SK-N-SH treated with all-trans-retinoic acid at 6 μM for 48 hours (cell line): ENCODE measurements around the gene YPEL1.
"Not testable (repeated sequence)": the region's sequence is repeated elsewhere in the genome, so short reads cannot be mapped to it uniquely, and the experiment has no call there.

Experiments used
- ATAC-seq: fragments of 200-7000 bp; cut with Tn5 transposase; 3 replicates; pipeline ENCODE4 v1.9.1; 2020; ENCODE audit warnings: mild to moderate bottlenecking, moderate library complexity
- ARNTL ChIP-seq: fragments of 450-650 bp; formaldehyde crosslinking; IDR thresholded peaks from 2 replicates; pipeline ENCODE4 v1.5.0; 2020; ENCODE audit warnings: low read depth, mild to moderate bottlenecking, moderate library complexity, borderline replicate concordance
- BACH2 ChIP-seq: fragments of 250-450 bp; sonication (Bioruptor Pico); IDR thresholded peaks from 2 replicates; pipeline ENCODE4 v1.9.0; 2021; ENCODE audit warnings: mild to moderate bottlenecking, borderline replicate concordance
- CREB5 ChIP-seq: fragments of 250-450 bp; sonication (Bioruptor Pico); IDR thresholded peaks from 2 replicates; pipeline ENCODE4 v1.5.1; 2020; ENCODE audit warnings: low read depth, mild to moderate bottlenecking, moderate library complexity
- CSDC2 ChIP-seq: fragments of 250-450 bp; sonication (Bioruptor Pico); IDR thresholded peaks from 2 replicates; pipeline ENCODE4 v1.5.0; 2020; ENCODE audit warnings: mild to moderate bottlenecking, moderate library complexity
- CSRNP3 ChIP-seq: fragments of 250-450 bp; sonication (Bioruptor Pico); IDR thresholded peaks from 2 replicates; pipeline ENCODE4 v1.5.1; 2021; ENCODE audit warnings: mild to moderate bottlenecking, moderate library complexity
- ESRRG ChIP-seq: fragments of 250-450 bp; sonication (Bioruptor Pico); IDR thresholded peaks from 2 replicates; pipeline ENCODE4 v1.6.1; 2021; ENCODE audit warnings: mild to moderate bottlenecking
- ISL1 ChIP-seq: fragments of 250-450 bp; sonication (Bioruptor Pico); IDR thresholded peaks from 2 replicates; pipeline ENCODE4 v2.1.2; 2022; ENCODE audit warnings: mild to moderate bottlenecking, moderate library complexity
- PPARA ChIP-seq: fragments of 250-450 bp; sonication (Bioruptor Pico); IDR thresholded peaks from 2 replicates; pipeline ENCODE4 v1.5.0; 2020; ENCODE audit warnings: mild to moderate bottlenecking, borderline replicate concordance
- SNAI2 ChIP-seq: fragments of 250-450 bp; sonication (Bioruptor Pico); IDR thresholded peaks from 2 replicates; pipeline ENCODE4 v1.5.0; 2020; ENCODE audit warnings: mild to moderate bottlenecking, moderate library complexity
- TCF4 ChIP-seq: fragments of 250-450 bp; sonication (Bioruptor Pico); IDR thresholded peaks from 2 replicates; pipeline ENCODE4 v1.8.0; 2021; ENCODE audit warnings: mild to moderate bottlenecking, moderate library complexity, borderline replicate concordance
- TSHZ2 ChIP-seq: fragments of 250-450 bp; sonication (Bioruptor Pico); IDR thresholded peaks from 2 replicates; pipeline ENCODE4 v1.5.0; 2020; ENCODE audit warnings: mild to moderate bottlenecking, moderate library complexity
- ZC3H10 ChIP-seq: fragments of 250-450 bp; sonication (Bioruptor Pico); IDR thresholded peaks from 2 replicates; pipeline ENCODE4 v1.5.1; 2021; ENCODE audit warnings: mild to moderate bottlenecking, moderate library complexity
- ZFP3 ChIP-seq: fragments of 250-450 bp; sonication (Bioruptor Pico); IDR thresholded peaks from 2 replicates; pipeline ENCODE4 v1.5.0; 2020; ENCODE audit warnings: mild to moderate bottlenecking, moderate library complexity
- ZFP30 ChIP-seq: fragments of 450-650 bp; formaldehyde crosslinking; IDR thresholded peaks from 2 replicates; pipeline ENCODE4 v1.5.0; 2022; ENCODE audit warnings: mild to moderate bottlenecking, moderate library complexity
- ZNF8 ChIP-seq: fragments of 450-650 bp; formaldehyde crosslinking; IDR thresholded peaks from 2 replicates; pipeline ENCODE4 v1.5.0; 2020; ENCODE audit warnings: mild to moderate bottlenecking, moderate library complexity
- TF ChIP-seq, protein P1 (sequence below): fragments of 250-450 bp; sonication (Bioruptor Pico); IDR thresholded peaks from 2 replicates; pipeline ENCODE4 v1.8.0; 2021; ENCODE audit warnings: low read depth, mild to moderate bottlenecking, moderate library complexity, borderline replicate concordance
- TF ChIP-seq, protein P2 (sequence below): fragments of 250-450 bp; sonication (Bioruptor Pico); IDR thresholded peaks from 2 replicates; pipeline ENCODE4 v1.8.0; 2020; ENCODE audit warnings: mild to moderate bottlenecking, moderate library complexity, borderline replicate concordance

Gene YPEL1

GRCh38 chr22:21734540-21735199, 924 bp downstream of the YPEL1 start:
- TF ChIP-seq TCF4 (CRISPR knock-in tag) (no peak), CSRNP3 (CRISPR knock-in tag) (no peak)
- TF ChIP-seq, protein P1, sequence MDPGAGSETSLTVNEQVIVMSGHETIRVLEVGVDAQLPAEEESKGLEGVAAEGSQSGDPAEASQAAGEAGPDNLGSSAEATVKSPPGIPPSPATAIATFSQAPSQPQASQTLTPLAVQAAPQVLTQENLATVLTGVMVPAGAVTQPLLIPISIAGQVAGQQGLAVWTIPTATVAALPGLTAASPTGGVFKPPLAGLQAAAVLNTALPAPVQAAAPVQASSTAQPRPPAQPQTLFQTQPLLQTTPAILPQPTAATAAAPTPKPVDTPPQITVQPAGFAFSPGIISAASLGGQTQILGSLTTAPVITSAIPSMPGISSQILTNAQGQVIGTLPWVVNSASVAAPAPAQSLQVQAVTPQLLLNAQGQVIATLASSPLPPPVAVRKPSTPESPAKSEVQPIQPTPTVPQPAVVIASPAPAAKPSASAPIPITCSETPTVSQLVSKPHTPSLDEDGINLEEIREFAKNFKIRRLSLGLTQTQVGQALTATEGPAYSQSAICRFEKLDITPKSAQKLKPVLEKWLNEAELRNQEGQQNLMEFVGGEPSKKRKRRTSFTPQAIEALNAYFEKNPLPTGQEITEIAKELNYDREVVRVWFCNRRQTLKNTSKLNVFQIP, result no peak
- no peak for ATAC-seq

DNA sequence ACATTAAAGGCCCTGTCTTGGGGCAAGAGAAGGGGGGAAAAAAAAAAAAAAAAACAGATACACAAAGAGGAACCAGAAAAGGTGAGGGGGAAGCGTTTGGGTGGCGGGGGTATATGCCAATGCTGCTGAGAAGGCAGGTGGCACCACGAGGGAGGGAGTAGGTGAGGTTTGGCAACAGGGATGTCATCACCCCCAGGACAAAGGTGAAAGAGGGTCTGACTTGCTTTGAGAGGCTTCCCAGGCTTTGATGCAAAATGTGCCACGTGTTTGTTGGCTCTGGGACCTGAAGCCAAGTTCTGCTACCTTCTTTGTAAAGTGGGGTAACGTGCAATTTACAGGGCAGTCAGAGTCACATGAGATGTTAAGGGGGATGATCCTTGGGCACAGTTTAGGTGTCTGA, 4.1 kb downstream of the YPEL1 start:
- ATAC-seq, result no peak
- TF ChIP-seq ESRRG (no peak), ARNTL (no peak), ZC3H10 (CRISPR knock-in tag) (no peak)
- TF ChIP-seq, protein P2, sequence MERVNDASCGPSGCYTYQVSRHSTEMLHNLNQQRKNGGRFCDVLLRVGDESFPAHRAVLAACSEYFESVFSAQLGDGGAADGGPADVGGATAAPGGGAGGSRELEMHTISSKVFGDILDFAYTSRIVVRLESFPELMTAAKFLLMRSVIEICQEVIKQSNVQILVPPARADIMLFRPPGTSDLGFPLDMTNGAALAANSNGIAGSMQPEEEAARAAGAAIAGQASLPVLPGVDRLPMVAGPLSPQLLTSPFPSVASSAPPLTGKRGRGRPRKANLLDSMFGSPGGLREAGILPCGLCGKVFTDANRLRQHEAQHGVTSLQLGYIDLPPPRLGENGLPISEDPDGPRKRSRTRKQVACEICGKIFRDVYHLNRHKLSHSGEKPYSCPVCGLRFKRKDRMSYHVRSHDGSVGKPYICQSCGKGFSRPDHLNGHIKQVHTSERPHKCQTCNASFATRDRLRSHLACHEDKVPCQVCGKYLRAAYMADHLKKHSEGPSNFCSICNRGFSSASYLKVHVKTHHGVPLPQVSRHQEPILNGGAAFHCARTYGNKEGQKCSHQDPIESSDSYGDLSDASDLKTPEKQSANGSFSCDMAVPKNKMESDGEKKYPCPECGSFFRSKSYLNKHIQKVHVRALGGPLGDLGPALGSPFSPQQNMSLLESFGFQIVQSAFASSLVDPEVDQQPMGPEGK (CRISPR knock-in tag), result no peak

GRCh38 chr22:21730535-21731308, 4.9 kb downstream of the YPEL1 start:
- no peak for ATAC-seq

GRCh38 chr22:21729184-21729583, 6.4 kb downstream of the YPEL1 start:
- ATAC-seq, result not testable (repeated sequence)

More at GRCh38 chr22:21730535-21731308, 4.9 kb downstream of the YPEL1 start:
- TF ChIP-seq CREB5 (CRISPR knock-in tag) (no peak), TSHZ2 (CRISPR knock-in tag) (no peak), SNAI2 (CRISPR knock-in tag) (no peak), TCF4 (CRISPR knock-in tag) (no peak), ZNF8 (CRISPR knock-in tag) (no peak)

DNA sequence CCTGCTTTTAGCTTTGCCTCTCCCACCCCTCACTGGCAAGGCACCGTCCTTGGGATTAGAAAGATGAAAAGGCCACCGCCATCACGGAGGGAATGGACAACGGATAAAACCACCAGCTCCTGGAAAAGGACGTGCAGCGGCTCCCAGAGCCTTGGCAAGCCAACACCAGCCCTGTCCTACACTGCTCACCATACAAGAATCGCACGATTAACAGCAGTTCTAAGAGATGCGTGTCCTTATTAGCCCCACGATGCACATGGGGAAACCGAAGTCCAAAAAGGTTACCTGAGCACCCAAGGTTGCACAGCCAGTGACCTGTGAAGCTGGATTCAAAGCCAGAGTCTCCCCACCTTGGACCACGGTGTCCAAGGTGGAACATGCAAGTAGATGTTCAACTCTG, 7.3 kb downstream of the YPEL1 start:
- ATAC-seq, result no peak
- TF ChIP-seq ZFP30 (CRISPR knock-in tag) (no peak), BACH2 (CRISPR knock-in tag) (no peak), ESRRG (no peak), CREB5 (CRISPR knock-in tag) (no peak), ZFP3 (CRISPR knock-in tag) (no peak), CSDC2 (CRISPR knock-in tag) (no peak), ZC3H10 (CRISPR knock-in tag) (no peak), PPARA (CRISPR knock-in tag) (no peak), ISL1 (CRISPR knock-in tag) (no peak)
- TF ChIP-seq, protein P2 (CRISPR knock-in tag), result no peak
- TF ChIP-seq, protein P1, result no peak
